Measurements from ENCODE around the gene SATB1. TPM values are rescaled to one million over a fixed set of nuclear protein-coding genes. Genes with fewer than 3 reads are reported as not detected.

SATB1 gene
- total and polyA plus RNA-seq, 2 of the 8 experiments (the other 6 are each of a cell fraction or from before 2014, with no cell fraction given), result 18.8 to 28.0 TPM

DNA sequence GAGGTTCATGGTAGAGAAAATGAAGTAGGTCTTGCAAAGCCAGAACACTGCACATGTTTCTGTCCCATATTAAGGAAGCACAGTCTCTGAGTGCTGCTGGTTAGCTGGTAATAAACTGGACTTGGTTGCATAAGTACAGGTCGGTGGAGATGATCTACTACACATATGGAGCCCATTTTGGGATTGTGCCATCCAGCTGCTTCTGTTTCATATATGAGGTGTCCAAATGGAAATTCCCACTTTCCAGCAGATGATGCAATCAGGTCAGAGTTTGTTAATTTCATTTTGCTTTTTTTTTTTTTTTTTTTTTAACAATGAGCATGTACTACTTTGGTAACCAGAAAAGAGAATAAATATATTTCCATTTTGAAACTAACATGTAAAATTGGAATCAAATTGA lies 122.6 kb downstream of the SATB1 start:
- FAIRE-seq (no peak), DNase-seq (ENCODE audit: low read depth in 1 of 2, low spot score in 2 of 2) (no peak)
- H3K79me1 ChIP-seq (ENCODE audit: low read depth, low read length), result no peaks in the 10 kb centered on the region
- no peak overlapping the region for H4K5ac ChIP-seq (ENCODE audit: insufficient read length, low read depth, low read length)
- no peak overlapping the region for H2AK5ac ChIP-seq (ENCODE audit: low read depth, low read length)
- H4K20me1 ChIP-seq (replicated peaks in 1 of 2; ENCODE audit: control insufficient read depth in 1 of 2, insufficient read depth in 2 of 2, low read length in 2 of 2), result no peaks in the 10 kb centered on the region
- POLR2A ChIA-PET (ENCODE audit: partially characterized antibody), result interaction anchor here (1.2 kb wide), 1 partner anchor 10 kb away, joined by 3 read pairs; no protein-coding TSS in a partner anchor
- H4K8ac ChIP-seq (ENCODE audit: extremely low read depth, insufficient read depth, low read length), result no peak overlapping the region
- no peak overlapping the region for H2BK5ac ChIP-seq (ENCODE audit: low read depth, low read length)
- TF ChIP-seq, protein P1, sequence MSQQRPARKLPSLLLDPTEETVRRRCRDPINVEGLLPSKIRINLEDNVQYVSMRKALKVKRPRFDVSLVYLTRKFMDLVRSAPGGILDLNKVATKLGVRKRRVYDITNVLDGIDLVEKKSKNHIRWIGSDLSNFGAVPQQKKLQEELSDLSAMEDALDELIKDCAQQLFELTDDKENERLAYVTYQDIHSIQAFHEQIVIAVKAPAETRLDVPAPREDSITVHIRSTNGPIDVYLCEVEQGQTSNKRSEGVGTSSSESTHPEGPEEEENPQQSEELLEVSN (IDR thresholded peaks at IDR 0.05), result no peak
- TF ChIP-seq POLR2A (IDR thresholded peaks at IDR 0.05; ENCODE audit: control extremely low read depth in 1 of 2, low read depth in 2 of 2, low read length in 2 of 2) (no peak), SUZ12 (IDR thresholded peaks at IDR 0.05; ENCODE audit: low read length) (no peak)
- H3K14ac ChIP-seq (ENCODE audit: insufficient read length), result no peak overlapping the region
- H3K36me3 ChIP-seq (ENCODE audit: control insufficient read depth in 2 of 4, insufficient read depth in 4 of 4, low read length in 3 of 4), result no peaks in the 10 kb centered on the region
- no peak overlapping the region for H3K18ac ChIP-seq (ENCODE audit: extremely low read depth, low read length)
- 89% methylated on average over 1 of the region's 1 CpG; no CpG with 5 or more reads in 1 of the 2 experiments for WGBS, 2 experiments (ENCODE audit: extremely low coverage in 1 of 2, insufficient coverage in 1 of 2, insufficient read length in 1 of 2, insufficient replicate concordance in 2 of 2, low coverage in 1 of 2, low lambda C conversion rate in 2 of 2, missing lambda C conversion rate in 1 of 2)
- H3K4me1 ChIP-seq (replicated peaks in 1 of 4; ENCODE audit: control insufficient read depth in 3 of 4, insufficient read depth in 4 of 4, low read length in 3 of 4), result no peaks in the 10 kb centered on the region
- H4K91ac ChIP-seq (replicated peaks; ENCODE audit: insufficient read length, low read length), result no peak overlapping the region
- H2BK12ac ChIP-seq (ENCODE audit: low read depth, low read length), result no peak overlapping the region
- no peaks in the 10 kb centered on the region for H3K79me2 ChIP-seq (ENCODE audit: control insufficient read depth in 1 of 2, insufficient read depth in 2 of 2, low read length in 2 of 2)
- H3K27me3 ChIP-seq (replicated peaks in 1 of 4; ENCODE audit: control insufficient read depth in 3 of 4, extremely low read depth in 1 of 4, insufficient read depth in 3 of 4, low read length in 3 of 4), result no peaks in the 10 kb centered on the region
- H3K4me3 ChIP-seq (ENCODE audit: extremely low read depth in 1 of 4, insufficient read depth in 2 of 4, low read depth in 3 of 4, low read length in 4 of 4), result no peak overlapping the region
- H3K23me2 ChIP-seq (ENCODE audit: low read depth, low read length), result no peaks in the 10 kb centered on the region
- no peak overlapping the region for H2BK20ac ChIP-seq (ENCODE audit: low read length)
- H2BK15ac ChIP-seq (ENCODE audit: low read length), result no peak overlapping the region
- H3K4ac ChIP-seq (replicated peaks; ENCODE audit: insufficient read length, low read depth, low read length), result no peak overlapping the region
- H3K27ac ChIP-seq (ENCODE audit: low read depth, low read length), result no peak overlapping the region
- no peak overlapping the region for H2AFZ ChIP-seq (ENCODE audit: low read length)
- CTCF ChIA-PET (ENCODE audit: partially characterized antibody), result interaction anchor here (1.2 to 1.4 kb wide), 2 partner anchors 407 to 408 kb away, joined by 3 to 7 read pairs; no protein-coding TSS in a partner anchor
- no peak overlapping the region for H3K23ac ChIP-seq (ENCODE audit: insufficient read length)
- no peak overlapping the region for H3K4me2 ChIP-seq (ENCODE audit: insufficient read depth in 1 of 2, low read depth in 2 of 2, low read length in 2 of 2)
- no peak overlapping the region for H3K9ac ChIP-seq (replicated peaks in 1 of 4; ENCODE audit: extremely low read depth in 1 of 4, low read depth in 3 of 4, low read length in 3 of 4)
- no peak overlapping the region for H3K56ac ChIP-seq (replicated peaks; ENCODE audit: insufficient read length, low read depth, low read length)
- H3K9me3 ChIP-seq (ENCODE audit: insufficient read depth in 2 of 2, low read depth in 1 of 2, low read length in 1 of 2), result no peaks in the 10 kb centered on the region; a peak in 1 of 4 replicates
- no peak overlapping the region for H2BK120ac ChIP-seq (replicated peaks; ENCODE audit: low read depth, low read length)

Measured in H1 (cell line).